ENCODE data around the gene COLEC11. TPM values are rescaled to one million over a fixed set of nuclear protein-coding genes. Genes with fewer than 3 reads are reported as not detected.

Gene COLEC11
- total and polyA plus RNA-seq, 2 donors (not counting 1 experiment from before 2014, with no cell fraction given): not detected

GRCh38 chr2:3661149-3661660 is 66.3 kb downstream of the COLEC11 start:
- Histone ChIP-seq H3K9me3 (ENCODE audit: control extremely low read depth in 1 of 3, control insufficient read depth in 2 of 3, insufficient read depth in 1 of 3, low read length in 2 of 3) (no peaks in the 10 kb centered on the region), H3K4me3 (ENCODE audit: control extremely low read depth in 1 of 5, extremely low read depth in 1 of 5, insufficient read depth in 1 of 5, low read depth in 2 of 5, low read length in 4 of 5) (no peak overlapping the region), H3K27me3 (replicated peaks in 1 of 4; ENCODE audit: control extremely low read depth in 1 of 4, control insufficient read depth in 3 of 4, insufficient read depth in 4 of 4, low read length in 3 of 4) (no peaks in the 10 kb centered on the region), H3K36me3 (replicated peaks in 1 of 2; ENCODE audit: control extremely low read depth in 1 of 2, control insufficient read depth in 1 of 2, extremely low read depth in 1 of 2, insufficient read depth in 2 of 2, low read length in 1 of 2) (no peaks in the 10 kb centered on the region), H3K4me2 (replicated peaks; ENCODE audit: low read depth, low read length, poor library complexity, severe bottlenecking) (no peak overlapping the region), H2AFZ (ENCODE audit: insufficient read depth, low read depth, low read length, poor library complexity, severe bottlenecking) (peak overlapping the region; percentile 22), H4K20me1 (ENCODE audit: control insufficient read depth, insufficient read depth, low read length, poor library complexity, severe bottlenecking) (no peaks in the 10 kb centered on the region), H3K79me2 (ENCODE audit: control insufficient read depth, insufficient read depth, low read length) (no peaks in the 10 kb centered on the region), H3K4me1 (ENCODE audit: control insufficient read depth in 2 of 2, insufficient read depth in 2 of 2, low read length in 2 of 2) (no peaks in the 10 kb centered on the region), H3K9ac (ENCODE audit: low read length) (no peak overlapping the region), H3K27ac (ENCODE audit: low read length in 2 of 2) (peak overlapping the region in 1 of 2 donors; percentile 50)
- DNase-seq (no peak), ATAC-seq (ENCODE audit: low read depth) (no peak)
- peaks cover 2% of the 10 kb centered on the region for H3K9me3 Mint-ChIP-seq (ENCODE audit: insufficient read depth)
- H3K4me1 Mint-ChIP-seq: peaks cover 16% of the 10 kb centered on the region
- no peak overlapping the region for H3K4me3 Mint-ChIP-seq
- no peak for TF ChIP-seq CTCF (IDR thresholded peaks at IDR 0.05)
- TF ChIP-seq EZH2 (IDR thresholded peaks at IDR 0.05; ENCODE audit: borderline replicate concordance, insufficient read depth, low read depth, low read length, poor library complexity, severe bottlenecking): no peak
- H3K27ac Mint-ChIP-seq: peak overlapping the region; percentile 63
- 97% methylated on average over 3 of the region's 3 CpGs for WGBS (ENCODE audit: insufficient coverage)
- CTCF ChIA-PET: interaction anchor here (0.6 to 2.5 kb wide), 2 partner anchors 9 to 66 kb away, joined by 3 to 9 read pairs; no protein-coding TSS in a partner anchor
- intact Hi-C loops (cut with micrococcal nuclease): no loop called here
- no peaks in the 10 kb centered on the region for H3K27me3 Mint-ChIP-seq
- POLR2A ChIA-PET: no interaction called here

- Mint-ChIP-seq H3K9me3 (ENCODE audit: insufficient read depth) (peaks cover 2% of the 10 kb centered on the region), H3K4me3 (no peak overlapping the region), H3K27me3 (no peaks in the 10 kb centered on the region), H3K4me1 (peaks cover 14% of the 10 kb centered on the region), H3K27ac (peak overlapping the region; percentile 50)
- H3K4me1 ChIP-seq (ENCODE audit: control insufficient read depth in 2 of 2, insufficient read depth in 2 of 2, low read length in 2 of 2): no peaks in the 10 kb centered on the region
- intact Hi-C loops (cut with micrococcal nuclease): no loop called here
- no peak for TF ChIP-seq CTCF (IDR thresholded peaks at IDR 0.05)
- TF ChIP-seq EZH2 (IDR thresholded peaks at IDR 0.05; ENCODE audit: borderline replicate concordance, insufficient read depth, low read depth, low read length, poor library complexity, severe bottlenecking): no peak
- no peaks in the 10 kb centered on the region for H3K9me3 ChIP-seq (ENCODE audit: control extremely low read depth in 1 of 3, control insufficient read depth in 2 of 3, insufficient read depth in 1 of 3, low read length in 2 of 3)
- no peaks in the 10 kb centered on the region for H4K20me1 ChIP-seq (ENCODE audit: control insufficient read depth, insufficient read depth, low read length, poor library complexity, severe bottlenecking)
- no peak overlapping the region for H3K4me3 ChIP-seq (ENCODE audit: control extremely low read depth in 1 of 5, extremely low read depth in 1 of 5, insufficient read depth in 1 of 5, low read depth in 2 of 5, low read length in 4 of 5)
- CTCF ChIA-PET: interaction anchor here (2.5 kb wide), 1 partner anchor 10 kb away, joined by 9 read pairs; no protein-coding TSS in a partner anchor
- no peak overlapping the region for H3K9ac ChIP-seq (ENCODE audit: low read length)
- 61% methylated on average over 2 of the region's 6 CpGs for WGBS (ENCODE audit: insufficient coverage)
- H3K36me3 ChIP-seq (replicated peaks in 1 of 2; ENCODE audit: control extremely low read depth in 1 of 2, control insufficient read depth in 1 of 2, extremely low read depth in 1 of 2, insufficient read depth in 2 of 2, low read length in 1 of 2): no peaks in the 10 kb centered on the region
- no peak overlapping the region for H3K4me2 ChIP-seq (replicated peaks; ENCODE audit: low read depth, low read length, poor library complexity, severe bottlenecking)
- no peaks in the 10 kb centered on the region for H3K27me3 ChIP-seq (replicated peaks in 1 of 4; ENCODE audit: control extremely low read depth in 1 of 4, control insufficient read depth in 3 of 4, insufficient read depth in 4 of 4, low read length in 3 of 4)
- ATAC-seq (ENCODE audit: low read depth) (no peak), DNase-seq (no peak)
- H3K79me2 ChIP-seq (ENCODE audit: control insufficient read depth, insufficient read depth, low read length): no peaks in the 10 kb centered on the region
- peak overlapping the region in 1 of 2 donors; percentile 50 for H3K27ac ChIP-seq (ENCODE audit: low read length in 2 of 2)
- H2AFZ ChIP-seq (ENCODE audit: insufficient read depth, low read depth, low read length, poor library complexity, severe bottlenecking): no peak overlapping the region
- POLR2A ChIA-PET: no interaction called here
Measured at GRCh38 chr2:3662239-3662638, 67.3 kb downstream of the COLEC11 start.

Data from B cell (primary cell).